Measurements from ENCODE around the gene NUP93. TPM values are rescaled to one million over a fixed set of nuclear protein-coding genes. Genes with fewer than 3 reads are reported as not detected.
"Not testable (repeated sequence)": the region's sequence is repeated elsewhere in the genome, so short reads cannot be mapped to it uniquely, and the experiment has no call there.

Gene NUP93
- total and polyA plus RNA-seq, 2 of the 8 experiments (the other 6 are each of a cell fraction or from before 2014, with no cell fraction given): 147 to 201 TPM

- H3K79me2 ChIP-seq (ENCODE audit: control insufficient read depth in 1 of 2, insufficient read depth in 2 of 2, low read length in 2 of 2): peaks cover 0 to 19% of the 10 kb centered on the region in 2 experiments; a peak in 2 of 4 replicates
- H3K56ac ChIP-seq (replicated peaks; ENCODE audit: insufficient read length, low read depth, low read length); H3K9ac ChIP-seq (replicated peaks in 1 of 4; ENCODE audit: extremely low read depth in 1 of 4, low read depth in 3 of 4, low read length in 3 of 4); H3K4me1 ChIP-seq (replicated peaks in 1 of 4; ENCODE audit: control insufficient read depth in 3 of 4, insufficient read depth in 4 of 4, low read length in 3 of 4); FAIRE-seq; H3K79me1 ChIP-seq (ENCODE audit: low read depth, low read length); H4K5ac ChIP-seq (ENCODE audit: insufficient read length, low read depth, low read length); POLR2A ChIA-PET (ENCODE audit: partially characterized antibody); H2AFZ ChIP-seq (ENCODE audit: low read length); H3K4me2 ChIP-seq (ENCODE audit: insufficient read depth in 1 of 2, low read depth in 2 of 2, low read length in 2 of 2); H3K23ac ChIP-seq (ENCODE audit: insufficient read length); H2AK5ac ChIP-seq (ENCODE audit: low read depth, low read length); H3K23me2 ChIP-seq (ENCODE audit: low read depth, low read length); H3K36me3 ChIP-seq (ENCODE audit: control insufficient read depth in 2 of 4, insufficient read depth in 4 of 4, low read length in 3 of 4); H3K18ac ChIP-seq (ENCODE audit: extremely low read depth, low read length); H3K27me3 ChIP-seq (replicated peaks in 1 of 4; ENCODE audit: control insufficient read depth in 3 of 4, extremely low read depth in 1 of 4, insufficient read depth in 3 of 4, low read length in 3 of 4); H4K20me1 ChIP-seq (replicated peaks in 1 of 2; ENCODE audit: control insufficient read depth in 1 of 2, insufficient read depth in 2 of 2, low read length in 2 of 2); H2BK5ac ChIP-seq (ENCODE audit: low read depth, low read length); H3K14ac ChIP-seq (ENCODE audit: insufficient read length); H2BK20ac ChIP-seq (ENCODE audit: low read length); H4K8ac ChIP-seq (ENCODE audit: extremely low read depth, insufficient read depth, low read length); H4K91ac ChIP-seq (replicated peaks; ENCODE audit: insufficient read length, low read length); H3K4me3 ChIP-seq (ENCODE audit: extremely low read depth in 1 of 4, insufficient read depth in 2 of 4, low read depth in 3 of 4, low read length in 4 of 4); H2BK120ac ChIP-seq (replicated peaks; ENCODE audit: low read depth, low read length); H2BK15ac ChIP-seq (ENCODE audit: low read length); H3K9me3 ChIP-seq (ENCODE audit: insufficient read depth in 2 of 2, low read depth in 1 of 2, low read length in 1 of 2); H3K4ac ChIP-seq (replicated peaks; ENCODE audit: insufficient read length, low read depth, low read length); H2BK12ac ChIP-seq (ENCODE audit: low read depth, low read length); H3K27ac ChIP-seq (ENCODE audit: low read depth, low read length); DNase-seq (ENCODE audit: low read depth in 1 of 2, low spot score in 2 of 2): not testable (repeated sequence)
- 89% methylated on average over 2 of the region's 2 CpGs; no CpG with 5 or more reads in 1 of the 2 experiments for WGBS, 2 experiments (ENCODE audit: extremely low coverage in 1 of 2, insufficient coverage in 1 of 2, insufficient read length in 1 of 2, insufficient replicate concordance in 2 of 2, low coverage in 1 of 2, low lambda C conversion rate in 2 of 2, missing lambda C conversion rate in 1 of 2)
- CTCF ChIA-PET (ENCODE audit: partially characterized antibody): interaction anchor here (0.8 to 4.3 kb wide), 3 partner anchors 11 to 70 kb away, joined by 3 to 16 read pairs (median 5); no protein-coding TSS in a partner anchor
Measured at GRCh38 chr16:56797038-56797437, 67.1 kb downstream of the NUP93 start.

Data from H1 (cell line).